HepG2 (cell line): ENCODE results near the gene PLEKHB2. TPM values are rescaled to one million over a fixed set of nuclear protein-coding genes. Genes with fewer than 3 reads are reported as not detected.

ENCODE experiments used
- ATF1 ChIP-seq: IDR thresholded peaks from 2 replicates; pipeline ENCODE4 v1.6.1; 2016; ENCODE audit warnings: mild to moderate bottlenecking, control low read depth
- ATF7 ChIP-seq, 2 experiments: fragments of 450-650 bp in 1 of 2; sonication (generic) in 1 of 2; formaldehyde crosslinking in 1 of 2; IDR thresholded peaks; 2 replicates each; pipeline versions ENCODE4 v1.4.0 to v1.6.1; 2016 to 2020; ENCODE audit warnings: antibody characterized with exemption in 1 of 2, mild to moderate bottlenecking in 1 of 2, missing genetic modification reagents in 1 of 2
- CTCF ChIP-seq: sonication (generic); formaldehyde crosslinking; IDR thresholded peaks from 2 replicates; pipeline ENCODE4 v1.5.0; 2020; ENCODE audit warnings: mild to moderate bottlenecking, missing genetic modification reagents, moderate library complexity
- GLI4 ChIP-seq: sonication (generic); formaldehyde crosslinking; IDR thresholded peaks from 2 replicates; pipeline ENCODE4 v1.5.1; 2020; ENCODE audit warnings: missing genetic modification reagents, mild to moderate bottlenecking, moderate library complexity, borderline replicate concordance
- HNF4G ChIP-seq, 2 experiments: sonication (generic) in 1 of 2; formaldehyde crosslinking in 1 of 2; IDR thresholded peaks; 2 replicates each; pipeline versions ENCODE4 v1.4.0 to v1.6.1; 2011 to 2020; ENCODE audit warnings: borderline replicate concordance in 2 of 2, low read depth in 2 of 2, mild to moderate bottlenecking in 2 of 2, low read length in 1 of 2, missing genetic modification reagents in 1 of 2, moderate library complexity in 1 of 2
- KDM5A ChIP-seq: fragments of 200-600 bp; sonication (generic); IDR thresholded peaks from 2 replicates; pipeline ENCODE4 v1.7.0; 2018; ENCODE audit warnings: antibody characterized with exemption, mild to moderate bottlenecking, low read length, borderline replicate concordance
- MIER2 ChIP-seq: IDR thresholded peaks from 2 replicates; pipeline ENCODE4 v1.6.1; 2016; ENCODE audit warnings: missing biosample characterization, missing genetic modification reagents
- NCOR1 ChIP-seq: fragments of 200-600 bp; sonication (generic); IDR thresholded peaks from 2 replicates; pipeline ENCODE4 v1.7.0; 2017; ENCODE audit warnings: antibody characterized with exemption, low read length, borderline replicate concordance
- SRSF9 ChIP-seq: fragments of 200-400 bp; formaldehyde crosslinking; IDR thresholded peaks from 2 replicates; pipeline ENCODE4 v1.6.1; 2018; ENCODE audit warnings: borderline replicate concordance, mild to moderate bottlenecking, low read depth, low read length; ENCODE audit not compliant: insufficient read depth, poor library complexity, severe bottlenecking
- TIGD3 ChIP-seq: sonication (generic); formaldehyde crosslinking; IDR thresholded peaks from 2 replicates; pipeline ENCODE4 v1.5.1; 2020; ENCODE audit warnings: mild to moderate bottlenecking, missing genetic modification reagents, borderline replicate concordance
- ZMYM3 ChIP-seq: sonication (generic); formaldehyde crosslinking; IDR thresholded peaks from 2 replicates; pipeline ENCODE4 v1.5.1; 2020; ENCODE audit warnings: mild to moderate bottlenecking, missing genetic modification reagents
- ZMYM4 ChIP-seq: sonication (generic); formaldehyde crosslinking; IDR thresholded peaks from 2 replicates; pipeline ENCODE4 v1.8.1; 2023; ENCODE audit warnings: mild to moderate bottlenecking, missing genetic modification reagents
- ZNF230 ChIP-seq: sonication (generic); formaldehyde crosslinking; IDR thresholded peaks from 2 replicates; pipeline ENCODE4 v1.4.0; 2020; ENCODE audit warnings: mild to moderate bottlenecking, missing genetic modification reagents
- ZNF276 ChIP-seq: sonication (generic); formaldehyde crosslinking; IDR thresholded peaks from 2 replicates; pipeline ENCODE4 v1.4.0; 2020; ENCODE audit warnings: mild to moderate bottlenecking, low read depth, missing genetic modification reagents
- ZNF580 ChIP-seq: IDR thresholded peaks from 2 replicates; pipeline ENCODE4 v1.6.1; 2016; ENCODE audit warnings: low read depth, borderline replicate concordance
- ZNF687 ChIP-seq: sonication (generic); formaldehyde crosslinking; IDR thresholded peaks from 2 replicates; pipeline ENCODE4 v1.5.1; 2020; ENCODE audit warnings: mild to moderate bottlenecking, missing genetic modification reagents, moderate library complexity
- ZNF878 ChIP-seq: sonication (generic); formaldehyde crosslinking; IDR thresholded peaks from 2 replicates; pipeline ENCODE4 v1.8.1; 2023; ENCODE audit warnings: mild to moderate bottlenecking, missing genetic modification reagents, moderate library complexity
- ZSCAN20 ChIP-seq: sonication (generic); formaldehyde crosslinking; IDR thresholded peaks from 2 replicates; pipeline ENCODE4 v1.4.0; 2020; ENCODE audit warnings: missing genetic modification reagents, mild to moderate bottlenecking, borderline replicate concordance
- polyA plus RNA-seq, 8 experiments: library from polyadenylated mRNA; depleted of rRNA in 3 of 8; stranded (reverse) in 7 of 8; unstranded in 1 of 8; fragments of >200 nt; fragmentation: Illumina TruSeq in 4 of 8; extraction: Trizol in 4 of 8; gene quantifications; 2 replicates each; pipeline versions ENCODE4 v1.2.1 to v1.2.3, GENCODE V29; 2011 to 2016; ENCODE audit warnings: low read depth in 4 of 8, missing spikeins in 1 of 8, mixed read lengths in 1 of 8; ENCODE audit not compliant: insufficient read depth in 1 of 8
- total RNA-seq, 5 experiments: library from RNA; depleted of rRNA; stranded (reverse); fragments of >200 nt; fragmentation: Illumina TruSeq; extraction: Trizol; gene quantifications; 2 replicates each; pipeline ENCODE4 v1.2.3, GENCODE V29; 2016; ENCODE audit warnings: low read depth in 1 of 5

PLEKHB2 gene
- total and polyA plus RNA-seq, 2 of the 13 experiments (the other 11 are each of a cell fraction or from before 2014, with no cell fraction given) = 73.0 to 78.9 TPM

- TF ChIP-seq ZNF687 (peak; percentile 85; the same call in 1 of the 2 replicates), ZMYM4 (CRISPR knock-in tag) (no peak), SRSF9 (no peak), ZNF878 (CRISPR knock-in tag) (no peak), CTCF (CRISPR knock-in tag) (0 out of 2 replicates have a peak, but pooled peaks have one; percentile 26), ATF7 (IDR thresholded peaks at IDR 0.05) (no peak), ATF7 (CRISPR knock-in tag; IDR thresholded peaks at IDR 0.05) (no peak), ZNF276 (CRISPR knock-in tag) (no peak), KDM5A (peak; percentile 15; the same call in 1 of the 2 replicates), GLI4 (CRISPR knock-in tag) (peak; percentile 10; the same call in 1 of the 2 replicates), MIER2 (CRISPR knock-in tag) (0 out of 2 replicates have a peak, but pooled peaks have one; percentile 28), ZNF230 (CRISPR knock-in tag) (no peak), NCOR1 (0 out of 2 replicates have a peak, but pooled peaks have one; percentile 28), ZSCAN20 (CRISPR knock-in tag) (0 out of 2 replicates have a peak, but pooled peaks have one; percentile 16), HNF4G (IDR thresholded peaks at IDR 0.05; ENCODE audit: borderline replicate concordance, low read depth, low read length) (no peak), HNF4G (CRISPR knock-in tag; IDR thresholded peaks at IDR 0.05; ENCODE audit: borderline replicate concordance, low read depth) (0 out of 2 replicates have a peak, but pooled peaks have one; percentile 39), ZNF580 (CRISPR knock-in tag) (0 out of 2 replicates have a peak, but pooled peaks have one; percentile 20), ATF1 (CRISPR knock-in tag) (no peak), ZMYM3 (CRISPR knock-in tag) (0 out of 2 replicates have a peak, but pooled peaks have one; percentile 37), TIGD3 (CRISPR knock-in tag) (no peak)
Measured at GRCh38 chr2:131092458-131093005, 12.6 kb upstream of the PLEKHB2 start (continued).
